Urinary bladder (tissue), 4 donors: Measurements from ENCODE around the gene PDE5A. TPM values are rescaled to one million over a fixed set of nuclear protein-coding genes. Genes with fewer than 3 reads are reported as not detected.

Experiments used
- DNase-seq: peaks from one replicate; pipeline ENCODE4 v3.0.0-alpha.2; 2015; ENCODE audit errors: extremely low spot score
- H3K27ac ChIP-seq: one replicate; pipeline ENCODE4 v1.5.1; 2013; ENCODE audit warnings: low read depth, mild to moderate bottlenecking, moderate library complexity
- H3K36me3 ChIP-seq: one replicate; pipeline ENCODE4 v1.6.1; 2013; ENCODE audit warnings: mild to moderate bottlenecking, moderate library complexity; ENCODE audit not compliant: insufficient read depth
- H3K4me1 ChIP-seq: one replicate; pipeline ENCODE4 v1.6.1; 2013; ENCODE audit warnings: mild to moderate bottlenecking, moderate library complexity; ENCODE audit not compliant: insufficient read depth
- H3K4me3 ChIP-seq: one replicate; pipeline ENCODE4 v1.5.1; 2013; ENCODE audit warnings: low read depth, low read length
- WGBS: extraction: QIAGEN DNeasy Blood & Tissue Kit; methylation state at CpG from one replicate; pipeline ENCODE4 v1.1.7; 2013; 5-methylcytosine and 5-hydroxymethylcytosine counted together
- polyA plus RNA-seq: library from polyadenylated mRNA; stranded (reverse); fragments of 200-250 nt; gene quantifications from one replicate; pipeline ENCODE4 v1.2.3, GENCODE V29; 2013
- total RNA-seq: library from RNA; depleted of rRNA; stranded (reverse); fragments of >200 nt; gene quantifications from one replicate; pipeline ENCODE4 v1.2.3, GENCODE V29; 2014
- donor health status: healthy with polysubstance abuse.
- donor health status: healthy.

PDE5A gene
- total and polyA plus RNA-seq, 2 donors, result 22.9 to 473 TPM

DNA sequence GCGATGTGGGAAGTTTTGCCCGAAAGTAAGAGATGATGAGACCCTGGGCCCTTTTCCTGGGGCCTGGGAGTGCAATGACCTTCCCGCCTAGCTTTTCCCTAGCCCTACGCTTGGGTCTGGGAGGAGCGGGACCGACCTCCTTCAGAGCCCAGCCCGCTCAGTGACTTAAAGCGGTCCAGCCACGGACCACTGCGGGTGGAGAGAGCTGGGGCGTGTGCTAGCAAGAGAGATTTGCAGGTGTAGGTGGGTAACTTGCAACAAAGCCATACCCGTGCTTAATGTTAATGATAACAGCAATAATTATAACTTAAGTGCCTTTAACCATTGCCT, 503 bp upstream of the PDE5A start:
- WGBS, result under 1% methylated on average over 12 of the region's 12 CpGs
- H3K4me1 ChIP-seq, result no peaks in the 10 kb centered on the region
- peak overlapping the region; percentile 68 for H3K4me3 ChIP-seq
- no peaks in the 10 kb centered on the region for H3K36me3 ChIP-seq
- DNase-seq, result no peak
- H3K27ac ChIP-seq, result peak overlapping the region; percentile 35

DNA sequence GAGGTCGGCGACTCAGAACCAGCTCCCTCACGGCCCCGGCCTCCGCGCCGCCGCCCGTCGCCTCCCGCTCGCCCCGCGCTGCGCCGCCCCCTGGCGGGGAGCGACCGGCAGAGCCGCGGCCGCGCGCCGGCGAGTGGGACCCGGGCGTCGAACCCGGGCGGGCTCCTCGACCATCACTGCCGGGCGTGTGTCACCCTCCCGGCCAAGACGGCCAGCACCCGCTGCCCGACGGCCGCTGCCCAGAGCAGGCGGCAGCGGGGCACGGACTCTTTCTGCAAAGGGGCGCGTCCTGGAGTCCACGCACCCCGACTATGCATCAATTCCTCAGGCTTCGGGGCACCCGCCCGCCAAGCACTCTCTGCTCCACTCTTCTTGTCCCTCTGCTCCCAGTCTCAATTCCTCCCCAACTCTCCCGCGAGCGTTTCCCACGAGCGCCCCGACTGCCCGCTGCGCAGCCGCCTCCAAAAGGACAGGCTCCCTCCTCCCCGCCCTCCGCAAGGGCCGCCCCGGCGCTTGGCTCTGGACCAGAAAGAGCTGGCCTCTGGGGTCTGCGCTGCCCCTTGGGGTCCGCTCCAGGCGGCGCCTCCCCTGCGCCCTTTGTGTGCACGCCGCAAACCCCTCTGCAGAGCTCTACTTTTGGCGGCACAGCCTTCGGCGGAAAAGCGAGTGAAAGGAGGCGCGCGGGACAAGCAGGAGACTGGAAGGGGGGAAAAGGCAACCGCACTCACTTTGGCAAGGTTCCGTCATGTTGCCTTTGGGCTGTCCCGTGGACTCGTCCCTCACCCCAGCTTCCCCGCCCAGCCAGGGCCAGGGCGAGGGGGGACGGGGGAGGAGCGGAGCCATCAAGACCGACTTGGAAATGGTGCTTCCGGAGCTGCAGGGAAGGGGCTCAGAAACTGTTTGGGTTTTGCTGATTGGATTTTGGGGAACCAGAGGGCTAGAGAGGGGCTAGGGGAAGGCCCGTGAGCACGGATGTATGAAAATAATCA, 1.0 kb downstream of the PDE5A start:
- peak overlapping the region; percentile 61 for H3K27ac ChIP-seq
- no peaks in the 10 kb centered on the region for H3K4me1 ChIP-seq
- whole genome bisulfite sequencing, result under 1% methylated on average over 90 of the region's 90 CpGs
- peak overlapping the region; percentile 68 for H3K4me3 ChIP-seq
- DNase-seq, result peak; percentile 53
- H3K36me3 ChIP-seq, result no peaks in the 10 kb centered on the region

DNA sequence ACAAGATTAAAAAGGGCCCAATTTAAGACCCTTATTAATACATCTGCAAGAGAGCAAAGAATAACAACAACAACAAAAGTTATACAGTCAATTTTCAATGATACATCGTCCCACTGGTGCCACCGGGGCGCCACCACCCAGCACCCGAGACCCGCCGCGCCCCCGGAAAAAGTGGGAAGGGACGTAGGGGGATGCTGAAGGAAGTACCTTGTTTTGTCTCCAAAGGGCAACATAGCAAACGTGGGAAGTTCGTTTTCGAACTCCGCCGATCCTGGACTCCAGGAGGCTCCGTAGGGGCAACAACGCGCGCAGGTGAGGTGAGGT, 1.7 kb downstream of the PDE5A start:
- WGBS, result 0% methylated on average over 18 of the region's 18 CpGs

DNA sequence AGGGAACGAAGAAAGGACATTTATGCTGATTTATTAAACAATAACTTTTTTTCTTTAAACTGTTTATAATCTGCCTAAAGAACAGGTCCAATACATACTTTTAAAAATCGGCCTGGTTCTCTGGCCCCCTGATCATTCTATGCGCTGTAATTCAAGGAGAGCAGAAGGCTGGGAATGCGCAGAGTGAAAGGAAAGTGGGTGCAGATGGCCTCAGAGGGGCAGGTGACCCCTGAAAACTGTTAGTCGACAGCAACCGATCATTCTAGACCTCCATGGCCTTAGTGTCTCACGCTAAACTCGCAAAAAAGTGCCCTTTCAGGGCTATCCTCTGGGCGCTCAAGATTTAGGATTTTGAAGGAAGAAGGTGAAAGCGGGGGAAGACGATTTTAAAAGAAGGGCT, 2.2 kb downstream of the PDE5A start:
- DNase-seq, result no peak
- H3K36me3 ChIP-seq, result no peaks in the 10 kb centered on the region
- peak overlapping the region; percentile 68 for H3K4me3 ChIP-seq
- no peak overlapping the region for H3K27ac ChIP-seq
- 20% methylated on average over 11 of the region's 11 CpGs for WGBS
- H3K4me1 ChIP-seq, result no peaks in the 10 kb centered on the region

More for the DNA sequence above, 1.7 kb downstream of the PDE5A start:
- Histone ChIP-seq H3K36me3 (no peaks in the 10 kb centered on the region), H3K4me1 (no peaks in the 10 kb centered on the region), H3K4me3 (peak overlapping the region; percentile 68), H3K27ac (no peak overlapping the region)
- DNase-seq, result no peak

DNA sequence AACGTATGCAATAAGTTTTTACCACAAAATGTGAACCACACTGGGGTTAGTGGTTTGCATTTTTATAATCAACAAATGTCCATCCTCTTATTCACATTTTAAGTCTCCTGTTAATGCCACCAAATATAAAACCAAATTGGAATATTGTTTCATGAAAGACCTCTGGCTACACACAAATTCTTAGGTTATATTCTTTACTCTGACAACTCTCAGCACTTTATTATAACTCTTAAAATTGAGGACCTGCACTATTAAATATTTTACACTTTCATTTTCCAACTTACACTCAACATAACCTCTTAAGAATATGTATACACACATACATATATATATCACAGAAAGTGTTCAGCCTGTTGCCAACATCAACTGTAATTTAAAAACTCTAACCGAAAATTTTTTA, 2.8 kb downstream of the PDE5A start:
- no peak for DNase-seq
- Histone ChIP-seq H3K4me3 (no peak overlapping the region), H3K4me1 (no peaks in the 10 kb centered on the region), H3K27ac (no peak overlapping the region), H3K36me3 (no peaks in the 10 kb centered on the region)
- WGBS, result 41% methylated on average over 2 of the region's 2 CpGs

DNA sequence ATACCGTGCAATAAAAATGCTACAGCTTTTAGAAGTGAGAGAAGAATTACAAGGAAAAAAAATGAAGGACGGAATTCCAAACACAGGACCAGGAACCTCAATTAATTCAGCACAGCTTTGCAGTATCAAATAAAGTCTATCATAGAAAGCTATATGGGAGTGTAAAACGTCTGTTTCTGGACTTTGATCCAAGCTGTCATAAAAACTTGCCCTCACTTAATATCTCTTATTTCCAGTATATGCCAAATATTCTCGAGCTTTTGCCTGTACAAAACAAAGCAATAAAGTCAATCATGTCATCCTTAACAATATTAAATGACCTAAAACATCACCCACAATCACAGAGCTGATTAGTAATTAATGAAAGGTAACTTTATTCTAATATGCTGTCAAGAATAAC, 4.2 kb downstream of the PDE5A start:
- no peak for DNase-seq
- no peak overlapping the region for H3K27ac ChIP-seq
- H3K4me3 ChIP-seq, result no peak overlapping the region
- no peaks in the 10 kb centered on the region for H3K4me1 ChIP-seq
- 41% methylated on average over 4 of the region's 4 CpGs for WGBS
- no peaks in the 10 kb centered on the region for H3K36me3 ChIP-seq

DNA sequence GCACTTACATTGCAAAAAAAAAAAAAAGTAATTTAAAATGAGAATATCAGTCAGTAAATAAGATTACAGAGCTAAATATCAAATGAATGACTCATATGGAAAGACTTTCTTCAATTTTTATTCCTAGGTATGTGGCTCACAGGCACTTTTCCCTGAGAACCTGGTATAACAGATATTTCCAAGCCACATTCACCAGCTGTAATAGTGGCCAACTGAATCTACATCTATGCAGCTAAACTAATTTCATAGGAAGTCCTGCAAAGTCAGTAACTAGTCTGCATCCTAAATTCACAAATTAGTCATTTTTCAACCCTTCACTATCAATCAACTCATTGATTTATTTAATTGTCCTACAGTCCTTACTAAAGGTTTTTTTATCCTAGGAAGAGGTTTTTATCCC, 5.6 kb downstream of the PDE5A start:
- Histone ChIP-seq H3K27ac (no peak overlapping the region), H3K4me1 (no peaks in the 10 kb centered on the region), H3K36me3 (no peaks in the 10 kb centered on the region), H3K4me3 (no peak overlapping the region)
- no peak for DNase-seq

DNA sequence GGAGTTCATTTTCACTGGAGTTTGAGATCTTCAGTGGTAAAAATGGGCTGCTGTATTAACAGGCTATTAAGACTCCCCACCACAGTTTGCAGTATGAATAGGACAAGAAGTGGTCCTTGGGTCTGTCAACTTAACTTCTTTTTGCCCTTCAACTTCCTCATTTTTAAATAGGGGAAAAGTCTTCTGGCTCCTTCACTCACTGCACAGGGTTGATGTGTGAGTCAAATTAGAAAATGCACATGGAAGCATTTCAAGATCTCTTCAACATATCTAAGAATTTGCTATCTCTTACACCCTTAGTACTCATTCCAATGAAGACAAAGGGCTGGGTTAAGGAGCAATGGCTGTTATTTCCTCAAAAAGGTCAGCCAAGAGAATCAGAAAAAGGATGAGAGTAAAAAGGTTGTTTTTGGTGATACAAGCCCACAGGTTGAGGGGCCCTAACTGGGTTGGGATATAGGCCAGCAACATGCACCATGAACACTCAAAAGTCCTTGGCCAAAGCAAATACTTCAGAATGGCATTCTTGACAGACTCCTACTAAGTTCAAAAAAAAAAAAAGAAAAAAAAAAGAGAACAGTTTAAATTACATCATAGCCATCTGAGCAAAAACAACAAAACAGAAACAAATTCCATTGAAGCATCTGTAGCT, 13.4 kb downstream of the PDE5A start:
- H3K4me3 ChIP-seq, result no peak overlapping the region
- no peak for DNase-seq
- no peaks in the 10 kb centered on the region for H3K36me3 ChIP-seq
- no peaks in the 10 kb centered on the region for H3K4me1 ChIP-seq
- no peak overlapping the region for H3K27ac ChIP-seq

DNA sequence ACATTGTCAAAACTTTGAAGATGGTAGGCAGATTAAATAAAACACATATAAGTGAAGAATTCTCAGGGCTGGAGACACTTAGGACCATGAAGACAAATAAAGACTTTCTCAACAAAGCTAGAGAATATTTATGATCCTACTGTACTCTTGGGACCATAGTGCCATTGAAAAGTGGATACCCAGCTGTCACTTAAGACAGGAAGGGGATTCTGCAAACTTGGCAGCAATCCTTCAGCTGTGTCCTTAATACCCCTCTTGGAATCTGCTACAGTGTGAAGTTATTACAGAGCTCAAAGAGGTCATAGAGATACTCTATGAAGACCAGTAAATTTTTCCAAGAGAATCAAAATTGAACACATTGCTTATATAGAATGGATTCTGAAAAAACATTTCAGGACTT, 24.3 kb downstream of the PDE5A start:
- Histone ChIP-seq H3K4me1 (peaks cover 2% of the 10 kb centered on the region), H3K4me3 (no peak overlapping the region), H3K27ac (no peak overlapping the region), H3K36me3 (no peaks in the 10 kb centered on the region)
- DNase-seq, result no peak

DNA sequence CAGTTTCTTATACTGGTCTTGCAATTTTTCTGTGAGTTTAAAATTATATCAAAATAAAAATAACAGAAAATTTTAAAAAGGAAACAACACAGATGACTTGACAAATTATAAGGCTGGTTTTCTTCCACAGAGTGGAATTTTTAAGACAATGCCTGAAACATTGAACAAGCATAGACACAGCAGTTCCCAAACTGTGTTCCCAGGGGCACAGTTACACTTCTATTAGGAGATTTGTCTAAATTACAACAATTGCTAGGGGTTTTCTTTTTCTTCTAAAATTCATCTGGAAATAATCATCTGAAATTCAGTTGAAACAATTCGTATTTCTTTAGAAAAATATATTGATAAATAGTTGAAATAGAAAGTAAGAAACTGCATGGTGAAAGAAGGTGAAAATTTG, 26.2 kb downstream of the PDE5A start:
- DNase-seq, result no peak
- Histone ChIP-seq H3K4me3 (no peak overlapping the region), H3K4me1 (peaks cover 2% of the 10 kb centered on the region), H3K27ac (no peak overlapping the region), H3K36me3 (no peaks in the 10 kb centered on the region)
- WGBS, result 77% methylated on average over 1 of the region's 1 CpG

DNA sequence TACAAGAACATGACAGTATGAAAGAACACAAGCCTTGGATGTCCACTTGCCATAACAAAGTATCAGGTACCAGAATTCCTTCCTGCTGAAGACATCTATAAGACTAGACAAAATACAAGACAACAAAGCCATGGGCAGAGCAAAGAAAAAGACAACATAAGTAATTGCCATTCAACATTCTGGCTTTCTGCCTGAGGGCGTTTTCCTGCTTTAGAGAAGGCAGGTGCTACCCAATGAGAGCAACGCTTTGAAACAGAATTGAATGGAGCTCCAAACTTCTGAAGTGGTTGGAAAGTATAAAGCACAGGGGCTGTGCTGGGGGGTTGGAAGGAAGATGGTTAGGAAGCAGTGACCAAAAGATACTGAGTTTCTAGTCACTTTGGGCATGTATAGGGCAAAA, 30.1 kb downstream of the PDE5A start:
- DNase-seq, result no peak
- Histone ChIP-seq H3K27ac (no peak overlapping the region), H3K4me1 (no peaks in the 10 kb centered on the region), H3K4me3 (no peak overlapping the region), H3K36me3 (no peaks in the 10 kb centered on the region)
- WGBS, result 88% methylated on average over 2 of the region's 2 CpGs

DNA sequence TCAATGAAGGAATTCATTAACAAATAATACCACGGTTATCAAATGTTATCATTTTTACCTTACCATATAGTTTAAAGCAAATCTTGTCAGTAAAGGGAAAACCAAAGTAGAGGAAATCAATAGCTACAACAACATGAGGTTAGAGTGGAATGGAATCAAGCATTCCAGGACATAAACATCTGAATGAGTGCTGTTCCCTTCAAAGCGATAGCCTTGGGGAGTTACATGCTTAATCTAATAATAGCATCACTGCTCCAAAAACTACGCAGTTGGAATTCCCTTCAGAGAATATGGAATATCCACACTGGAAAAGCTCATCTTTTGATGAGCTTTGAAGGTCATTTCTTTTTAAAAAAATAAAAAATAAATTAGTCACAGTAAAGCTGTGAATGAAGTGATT, 31.2 kb downstream of the PDE5A start:
- no peaks in the 10 kb centered on the region for H3K36me3 ChIP-seq
- WGBS, result 64% methylated on average over 3 of the region's 3 CpGs
- DNase-seq, result no peak
- no peaks in the 10 kb centered on the region for H3K4me1 ChIP-seq
- no peak overlapping the region for H3K27ac ChIP-seq
- H3K4me3 ChIP-seq, result no peak overlapping the region

DNA sequence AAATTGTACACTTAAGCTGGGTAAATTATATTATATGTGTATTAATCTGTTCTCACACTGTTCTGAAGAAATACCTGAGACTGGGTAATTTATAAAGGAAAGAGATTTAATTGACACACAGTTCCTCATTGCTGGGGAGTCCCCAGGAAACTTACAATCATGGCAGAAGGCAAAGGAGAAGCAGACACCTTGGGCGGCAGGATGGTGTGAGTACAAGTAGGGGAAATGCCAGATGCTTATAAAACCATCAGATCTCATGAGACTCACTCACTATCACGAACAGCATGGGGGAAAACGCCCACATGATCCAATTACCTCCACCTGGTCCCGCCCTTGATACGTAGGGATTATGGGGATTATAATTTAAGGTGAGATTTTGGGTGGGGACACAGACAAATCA, 34.9 kb downstream of the PDE5A start:
- no peak overlapping the region for H3K27ac ChIP-seq
- H3K4me3 ChIP-seq, result no peak overlapping the region
- WGBS, result 87% methylated on average over 5 of the region's 5 CpGs
- no peaks in the 10 kb centered on the region for H3K36me3 ChIP-seq
- no peaks in the 10 kb centered on the region for H3K4me1 ChIP-seq
- DNase-seq, result no peak

DNA sequence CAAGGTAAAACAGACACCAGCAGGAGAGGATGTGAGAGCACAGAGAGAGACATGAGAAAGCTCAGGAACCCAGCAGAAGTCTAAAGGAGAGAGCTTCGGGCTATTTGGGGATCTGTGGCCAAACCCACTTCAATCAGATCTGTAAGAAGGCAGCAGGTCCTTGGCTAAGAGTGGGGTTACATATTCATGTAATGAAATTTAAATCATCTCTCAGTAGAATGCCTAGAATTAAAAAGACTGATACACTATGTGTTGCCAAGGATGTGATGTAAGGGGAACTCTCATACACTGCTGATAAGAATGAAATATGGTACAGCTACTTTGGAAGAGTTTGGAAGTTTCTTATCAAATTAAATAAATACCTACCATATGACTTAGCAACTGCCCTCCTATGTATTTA, 35.8 kb downstream of the PDE5A start:
- Histone ChIP-seq H3K4me1 (no peaks in the 10 kb centered on the region), H3K27ac (no peak overlapping the region), H3K36me3 (no peaks in the 10 kb centered on the region), H3K4me3 (no peak overlapping the region)
- WGBS, result 33% methylated on average over 1 of the region's 1 CpG
- no peak for DNase-seq
